NB4 (cell line): Measurements from ENCODE around the gene TFAM.

ENCODE experiments used
- MAX ChIP-seq: IDR thresholded peaks from 2 replicates; pipeline ENCODE4 v1.6.1; 2011; ENCODE audit warnings: low read depth, low read length
- MYC ChIP-seq: IDR thresholded peaks from 2 replicates; pipeline ENCODE4 v1.6.1; 2011; ENCODE audit warnings: low read depth, low read length
- POLR2A ChIP-seq: IDR thresholded peaks from 2 replicates; pipeline ENCODE4 v1.6.1; 2011; ENCODE audit warnings: mild to moderate bottlenecking; ENCODE audit not compliant: insufficient read length; ENCODE audit errors: extremely low read depth
- TF ChIP-seq, protein P1 (sequence below): IDR thresholded peaks from one replicate; pipeline ENCODE4 v1.5.1; 2012; ENCODE audit warnings: low read depth, low read length

GRCh38 chr10:58433571-58433970 is 48.4 kb downstream of the TFAM start:
- TF ChIP-seq, protein P1, sequence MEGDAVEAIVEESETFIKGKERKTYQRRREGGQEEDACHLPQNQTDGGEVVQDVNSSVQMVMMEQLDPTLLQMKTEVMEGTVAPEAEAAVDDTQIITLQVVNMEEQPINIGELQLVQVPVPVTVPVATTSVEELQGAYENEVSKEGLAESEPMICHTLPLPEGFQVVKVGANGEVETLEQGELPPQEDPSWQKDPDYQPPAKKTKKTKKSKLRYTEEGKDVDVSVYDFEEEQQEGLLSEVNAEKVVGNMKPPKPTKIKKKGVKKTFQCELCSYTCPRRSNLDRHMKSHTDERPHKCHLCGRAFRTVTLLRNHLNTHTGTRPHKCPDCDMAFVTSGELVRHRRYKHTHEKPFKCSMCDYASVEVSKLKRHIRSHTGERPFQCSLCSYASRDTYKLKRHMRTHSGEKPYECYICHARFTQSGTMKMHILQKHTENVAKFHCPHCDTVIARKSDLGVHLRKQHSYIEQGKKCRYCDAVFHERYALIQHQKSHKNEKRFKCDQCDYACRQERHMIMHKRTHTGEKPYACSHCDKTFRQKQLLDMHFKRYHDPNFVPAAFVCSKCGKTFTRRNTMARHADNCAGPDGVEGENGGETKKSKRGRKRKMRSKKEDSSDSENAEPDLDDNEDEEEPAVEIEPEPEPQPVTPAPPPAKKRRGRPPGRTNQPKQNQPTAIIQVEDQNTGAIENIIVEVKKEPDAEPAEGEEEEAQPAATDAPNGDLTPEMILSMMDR: no peak
- no peak for TF ChIP-seq POLR2A
- no peak for TF ChIP-seq MAX
- no peak for TF ChIP-seq MYC
